Activated naive CD8-positive, alpha-beta T cell treated with anti-CD3 and anti-CD28 coated beads, Interleukin-2, amount 50 U/mL, for 24 hours (primary cell): ENCODE data around the gene SAMD4A.

Experiments
- ATAC-seq: fragments of 150-1000 bp; cut with Tn5 transposase; one replicate; pipeline ENCODE4 v1.10.0; 2021
- DNase-seq: peaks from one replicate; pipeline ENCODE4 v3.0.0; 2021
- H3K27ac Mint-ChIP-seq: one replicate; pipeline ENCODE4 v1.8.0; 2021; ENCODE audit warnings: mild to moderate bottlenecking, mixed read lengths
- H3K27me3 Mint-ChIP-seq: one replicate; pipeline ENCODE4 v1.8.0; 2021; ENCODE audit warnings: mixed read lengths
- H3K36me3 Mint-ChIP-seq: one replicate; pipeline ENCODE4 v1.8.0; 2021; ENCODE audit warnings: low read depth, mixed read lengths
- H3K4me1 Mint-ChIP-seq: one replicate; pipeline ENCODE4 v1.8.0; 2021; ENCODE audit warnings: mixed read lengths
- H3K4me3 Mint-ChIP-seq: one replicate; pipeline ENCODE4 v1.8.0; 2021; ENCODE audit warnings: mild to moderate bottlenecking, moderate library complexity, mixed read lengths
- H3K9me3 Mint-ChIP-seq: one replicate; pipeline ENCODE4 v1.8.0; 2021; ENCODE audit warnings: mixed read lengths

The SAMD4A gene

DNA sequence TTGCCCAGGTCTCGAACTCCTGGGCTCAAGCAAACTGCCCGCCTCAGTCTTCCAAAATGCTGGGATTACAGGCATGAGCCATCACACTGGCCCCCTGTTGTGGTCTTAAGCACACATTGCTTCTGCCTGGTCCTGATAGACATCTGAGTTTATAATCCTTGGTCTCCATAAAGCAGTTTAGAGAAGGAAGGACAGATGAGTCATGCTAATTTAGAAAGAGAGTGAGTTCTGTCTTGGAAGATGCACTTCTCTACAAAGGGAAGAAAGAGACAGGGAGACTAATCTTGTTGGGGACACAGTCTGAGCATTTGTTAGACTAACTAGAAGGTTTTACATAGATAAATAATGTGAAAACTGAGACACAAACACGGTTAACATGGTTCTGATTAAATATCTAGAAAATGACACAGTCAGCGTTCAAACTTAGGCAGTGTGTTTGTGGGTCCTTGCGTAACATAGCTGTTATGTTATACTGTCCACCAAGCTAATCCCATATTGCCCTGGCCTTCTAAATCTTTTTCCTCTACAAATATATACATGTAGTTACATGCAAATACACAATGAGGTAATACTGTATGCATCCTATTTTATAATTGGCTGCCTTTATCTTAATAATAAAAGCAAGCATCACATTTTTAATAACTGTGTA lies 31.0 kb downstream of the SAMD4A start:
- ATAC-seq (no peak), DNase-seq (no peak)
- Mint-ChIP-seq H3K36me3 (peaks cover 5% of the 10 kb centered on the region), H3K4me1 (peaks cover 15% of the 10 kb centered on the region), H3K4me3 (no peak overlapping the region), H3K27ac (no peak overlapping the region), H3K27me3 (peaks cover 5% of the 10 kb centered on the region), H3K9me3 (no peaks in the 10 kb centered on the region)

DNA sequence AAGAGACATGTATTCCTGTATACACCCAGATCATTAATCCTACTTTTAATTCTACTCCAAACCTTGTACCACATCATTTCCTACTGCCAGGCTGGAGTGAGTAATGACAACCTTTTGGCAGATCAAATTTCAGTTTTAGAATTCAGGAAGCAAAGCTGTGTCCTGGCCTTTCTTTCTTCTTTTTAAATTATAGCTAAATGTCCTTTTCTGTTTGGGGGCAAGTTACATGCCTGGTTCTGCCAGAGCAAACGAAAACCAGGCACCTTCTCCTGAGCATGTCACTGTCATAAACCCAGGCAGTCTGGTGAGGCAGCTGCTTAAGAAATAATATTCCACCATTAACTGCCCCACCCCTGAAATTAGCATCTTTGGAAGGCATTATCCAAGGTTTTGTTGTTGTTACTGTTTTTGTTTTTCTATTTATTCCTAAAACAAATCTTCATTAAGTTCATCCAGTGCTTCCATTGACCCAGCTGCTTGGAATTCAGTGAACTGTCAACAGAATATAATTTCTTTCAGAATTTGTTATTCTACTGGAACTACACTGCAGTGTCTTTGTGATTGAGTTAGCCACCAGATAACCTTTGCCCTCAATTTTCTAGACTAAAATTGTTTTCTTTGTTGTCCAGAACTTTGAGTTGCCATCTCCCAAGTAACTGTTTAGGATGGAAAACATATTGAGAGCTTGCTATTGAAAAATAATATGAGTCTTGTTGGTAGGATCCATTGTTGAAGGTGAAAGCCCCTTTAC lies 33.2 kb downstream of the SAMD4A start:
- ATAC-seq, result no peak
- Mint-ChIP-seq H3K27ac (no peak overlapping the region), H3K36me3 (peaks cover under 1% of the 10 kb centered on the region), H3K27me3 (peaks cover under 1% of the 10 kb centered on the region), H3K4me1 (no peaks in the 10 kb centered on the region), H3K4me3 (no peak overlapping the region), H3K9me3 (no peaks in the 10 kb centered on the region)
- DNase-seq, result no peak

DNA sequence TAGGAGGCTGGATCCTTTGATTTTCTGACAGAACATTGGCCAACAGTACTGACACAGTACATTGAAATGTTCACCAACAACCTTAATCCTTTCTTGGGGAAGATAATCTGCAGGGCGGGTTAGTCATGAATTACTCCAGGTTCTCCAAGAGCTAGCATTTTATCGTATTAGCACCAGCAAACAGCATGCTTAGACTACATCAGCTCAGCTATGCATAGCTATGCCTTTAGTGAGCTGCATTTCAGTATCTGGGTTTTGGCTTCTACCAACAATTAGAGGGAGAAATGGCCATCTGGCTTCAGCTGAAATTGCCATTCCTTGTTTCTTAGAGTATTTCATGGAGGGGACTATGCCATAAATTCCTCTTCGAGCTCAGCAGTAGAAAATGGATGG lies 33.8 kb downstream of the SAMD4A start:
- Mint-ChIP-seq H3K4me1 (no peaks in the 10 kb centered on the region), H3K4me3 (no peak overlapping the region), H3K27me3 (no peaks in the 10 kb centered on the region), H3K27ac (no peak overlapping the region), H3K36me3 (no peaks in the 10 kb centered on the region), H3K9me3 (no peaks in the 10 kb centered on the region)
- no peak for DNase-seq
- no peak for ATAC-seq

DNA sequence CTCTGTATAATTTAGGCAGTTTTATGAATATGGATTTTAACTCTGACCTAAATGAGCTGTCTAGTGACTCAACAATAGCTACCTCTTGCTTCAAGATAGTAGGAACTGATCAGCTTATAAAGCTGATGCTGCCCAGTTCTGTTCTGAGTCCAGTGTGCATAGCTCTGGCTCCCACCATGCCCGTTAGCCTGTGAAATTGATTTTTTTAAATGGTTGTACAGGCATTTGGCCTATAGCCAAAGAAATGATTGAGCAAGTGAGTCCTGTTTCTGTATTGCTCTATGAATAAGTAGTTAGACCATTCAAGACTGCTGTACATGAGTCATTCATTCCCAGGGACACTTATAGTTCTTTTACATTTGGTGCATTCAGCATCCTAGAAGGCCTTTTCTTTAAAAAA lies 36.4 kb downstream of the SAMD4A start:
- H3K9me3 Mint-ChIP-seq, result no peaks in the 10 kb centered on the region
- no peaks in the 10 kb centered on the region for H3K4me1 Mint-ChIP-seq
- no peak overlapping the region for H3K27ac Mint-ChIP-seq
- ATAC-seq (peak; percentile 36), DNase-seq (no peak)
- no peak overlapping the region for H3K4me3 Mint-ChIP-seq
- H3K36me3 Mint-ChIP-seq, result no peaks in the 10 kb centered on the region
- H3K27me3 Mint-ChIP-seq, result no peaks in the 10 kb centered on the region

DNA sequence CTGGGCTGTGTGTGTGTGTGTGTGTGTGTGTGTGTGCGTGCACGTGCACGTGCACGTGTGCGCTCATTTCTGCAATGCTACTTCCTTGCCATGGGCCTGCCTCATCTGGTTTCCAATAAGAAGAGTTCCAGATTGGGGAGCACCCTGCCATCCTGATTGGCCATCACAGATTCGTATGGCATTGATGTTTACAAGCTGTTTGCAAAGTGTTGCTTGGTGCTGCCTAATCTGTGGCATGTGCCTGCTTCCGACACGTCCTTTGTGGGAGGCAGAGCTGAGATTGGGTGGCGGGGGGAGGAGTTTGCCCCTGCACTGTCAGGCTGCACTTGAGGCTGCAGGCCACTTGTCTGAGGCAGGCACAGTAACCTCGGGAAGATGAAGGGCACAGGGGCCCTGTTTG lies 39.2 kb downstream of the SAMD4A start:
- Mint-ChIP-seq H3K4me3 (no peak overlapping the region), H3K27me3 (peaks cover 2% of the 10 kb centered on the region), H3K4me1 (peaks cover 2% of the 10 kb centered on the region), H3K36me3 (no peaks in the 10 kb centered on the region), H3K27ac (no peak overlapping the region), H3K9me3 (no peaks in the 10 kb centered on the region)
- DNase-seq, result no peak
- ATAC-seq, result no peak

DNA sequence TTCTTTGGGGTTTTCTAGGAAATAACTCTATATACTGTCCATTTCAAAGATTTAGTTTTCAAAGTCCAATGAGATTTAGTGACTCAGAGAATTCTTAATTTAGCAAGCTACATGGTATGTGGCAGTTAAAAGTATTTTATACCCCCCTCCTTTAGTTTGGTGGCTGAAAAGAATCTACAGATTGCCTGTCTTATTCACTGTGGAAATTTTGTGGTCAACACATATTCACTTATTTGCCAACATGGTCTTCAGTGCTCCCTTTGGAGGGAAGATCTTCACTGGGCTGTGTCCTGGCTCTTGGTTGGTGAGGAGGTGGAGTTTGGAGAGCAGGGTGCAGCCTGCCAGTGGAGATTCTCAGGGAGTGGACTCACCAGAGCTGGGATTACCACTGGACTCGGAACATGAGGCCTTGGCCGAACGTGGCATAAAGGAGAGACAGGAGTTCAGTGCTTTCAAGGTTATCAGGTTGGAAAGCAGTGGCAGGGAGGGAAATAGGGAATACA lies 39.8 kb downstream of the SAMD4A start:
- DNase-seq, result no peak
- Mint-ChIP-seq H3K27me3 (peaks cover 2% of the 10 kb centered on the region), H3K4me3 (no peak overlapping the region), H3K4me1 (peaks cover 2% of the 10 kb centered on the region), H3K9me3 (no peaks in the 10 kb centered on the region), H3K27ac (no peak overlapping the region), H3K36me3 (no peaks in the 10 kb centered on the region)
- ATAC-seq, result no peak

DNA sequence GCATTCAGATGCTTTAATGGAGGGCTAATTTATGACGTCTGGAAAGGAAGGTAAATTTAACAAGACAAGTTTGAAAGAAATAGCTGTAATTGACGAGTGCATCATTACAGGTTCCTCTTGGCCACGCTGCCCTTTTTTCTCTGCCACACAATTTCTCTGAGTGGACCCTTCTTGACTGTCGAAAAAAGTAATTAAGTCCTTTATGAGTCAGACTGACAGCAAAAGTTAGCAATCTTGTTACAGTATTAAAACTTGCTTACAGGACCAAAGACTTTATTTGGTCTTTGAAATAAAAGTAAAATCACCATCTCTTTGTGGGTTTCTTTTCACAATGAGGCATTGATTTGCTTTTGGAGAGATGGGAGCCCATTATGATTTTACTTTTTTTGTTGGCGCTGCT lies 42.6 kb downstream of the SAMD4A start:
- peaks cover 2% of the 10 kb centered on the region for H3K27me3 Mint-ChIP-seq
- H3K4me3 Mint-ChIP-seq, result no peak overlapping the region
- H3K4me1 Mint-ChIP-seq, result peaks cover 2% of the 10 kb centered on the region

DNA sequence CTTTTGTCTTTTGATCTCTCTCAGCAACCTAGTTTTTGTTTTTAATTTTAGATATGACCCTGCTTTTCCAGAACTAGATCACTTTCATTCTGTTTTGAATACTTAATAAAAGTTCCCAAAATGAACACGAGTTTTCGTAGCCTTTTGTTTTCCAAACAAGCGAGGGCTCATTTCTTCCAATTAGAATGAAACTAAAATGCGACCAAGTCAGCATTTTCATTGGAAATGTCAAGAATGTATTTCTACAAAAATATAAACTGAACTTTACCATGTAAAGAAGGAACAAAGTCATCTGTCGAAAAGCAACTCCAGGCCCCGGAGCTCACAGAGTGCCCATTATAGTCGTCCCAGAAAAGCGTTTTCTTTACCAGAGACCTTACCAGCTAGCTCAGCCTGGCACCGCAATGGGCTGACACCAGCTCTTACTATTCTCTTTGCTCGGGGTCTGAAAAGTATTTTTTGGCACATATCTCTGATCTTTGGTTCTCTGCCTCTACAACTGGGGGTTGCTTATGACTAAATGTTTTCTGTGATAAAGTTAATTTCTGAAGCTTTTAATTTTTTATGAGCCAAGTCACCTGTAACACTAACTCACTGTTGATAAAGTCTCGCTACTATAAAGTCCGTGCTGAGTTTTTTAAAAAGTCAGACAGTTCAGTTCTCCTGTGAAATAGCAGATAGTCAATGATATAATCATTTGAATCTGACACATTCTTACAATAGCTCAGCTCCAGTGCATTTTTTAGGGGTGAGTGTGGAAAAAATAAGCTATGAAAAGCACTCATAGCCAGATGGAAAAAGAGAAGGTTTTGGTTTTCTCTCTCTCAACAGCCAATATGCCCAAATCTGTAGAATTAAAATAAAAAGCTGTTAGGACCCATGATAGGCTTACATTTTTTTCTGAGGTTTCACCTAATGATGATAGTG lies 43.4 kb downstream of the SAMD4A start:
- peaks cover 2% of the 10 kb centered on the region for H3K4me1 Mint-ChIP-seq
- H3K9me3 Mint-ChIP-seq, result no peaks in the 10 kb centered on the region
- H3K27me3 Mint-ChIP-seq, result peaks cover 2% of the 10 kb centered on the region
- H3K4me3 Mint-ChIP-seq, result no peak overlapping the region
- H3K27ac Mint-ChIP-seq, result no peak overlapping the region
- ATAC-seq (no peak), DNase-seq (no peak)
- no peaks in the 10 kb centered on the region for H3K36me3 Mint-ChIP-seq

More for the DNA sequence above, 42.6 kb downstream of the SAMD4A start:
- Mint-ChIP-seq H3K27ac (no peak overlapping the region), H3K9me3 (no peaks in the 10 kb centered on the region), H3K36me3 (no peaks in the 10 kb centered on the region)
- DNase-seq (no peak), ATAC-seq (no peak)

DNA sequence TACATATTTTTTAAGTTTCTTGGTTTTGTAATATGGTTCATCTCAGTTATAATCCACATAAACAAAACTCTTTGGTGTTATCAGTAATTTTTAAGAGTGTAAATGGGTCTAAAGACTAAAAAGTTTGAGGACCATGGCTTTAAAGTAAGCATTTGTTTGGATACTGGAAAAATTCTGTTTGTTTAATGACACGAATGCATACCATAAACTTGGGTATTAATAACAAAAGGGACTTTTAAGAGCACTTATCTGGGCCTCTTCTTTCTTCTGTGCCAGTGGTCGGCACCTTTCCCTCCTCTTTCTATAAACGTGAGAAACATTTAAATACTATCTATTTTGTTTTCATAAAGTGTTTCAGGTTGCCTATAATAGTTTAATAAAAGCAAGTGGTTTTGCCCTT lies 47.4 kb downstream of the SAMD4A start:
- no peaks in the 10 kb centered on the region for H3K36me3 Mint-ChIP-seq
- H3K27ac Mint-ChIP-seq, result no peak overlapping the region
- peaks cover 11% of the 10 kb centered on the region for H3K4me1 Mint-ChIP-seq
- no peak overlapping the region for H3K4me3 Mint-ChIP-seq
- no peaks in the 10 kb centered on the region for H3K9me3 Mint-ChIP-seq
- ATAC-seq (no peak), DNase-seq (no peak)
- no peaks in the 10 kb centered on the region for H3K27me3 Mint-ChIP-seq

GRCh38 chr14:54617467-54617866 lies 50.5 kb downstream of the SAMD4A start:
- Mint-ChIP-seq H3K9me3 (no peaks in the 10 kb centered on the region), H3K36me3 (peaks cover 3% of the 10 kb centered on the region), H3K27ac (no peak overlapping the region), H3K27me3 (no peaks in the 10 kb centered on the region), H3K4me3 (no peak overlapping the region), H3K4me1 (peaks cover 20% of the 10 kb centered on the region)
- DNase-seq (no peak), ATAC-seq (peak; percentile 72)

- Mint-ChIP-seq H3K4me3 (no peak overlapping the region), H3K36me3 (peaks cover 3% of the 10 kb centered on the region), H3K27me3 (no peaks in the 10 kb centered on the region), H3K9me3 (peaks cover 3% of the 10 kb centered on the region), H3K4me1 (peaks cover 40% of the 10 kb centered on the region), H3K27ac (no peak overlapping the region)
- DNase-seq (no peak), ATAC-seq (no peak)
Measured at GRCh38 chr14:54621686-54622085, 54.8 kb downstream of the SAMD4A start.

- H3K27me3 Mint-ChIP-seq, result no peaks in the 10 kb centered on the region
- no peak overlapping the region for H3K27ac Mint-ChIP-seq
- H3K4me1 Mint-ChIP-seq, result peaks cover 44% of the 10 kb centered on the region
- H3K4me3 Mint-ChIP-seq, result no peak overlapping the region
- H3K9me3 Mint-ChIP-seq, result peaks cover 3% of the 10 kb centered on the region
- H3K36me3 Mint-ChIP-seq, result peaks cover 3% of the 10 kb centered on the region
- DNase-seq (peak; percentile 57), ATAC-seq (peak; percentile 98)
Measured at GRCh38 chr14:54622192-54622958, 55.4 kb downstream of the SAMD4A start.

DNA sequence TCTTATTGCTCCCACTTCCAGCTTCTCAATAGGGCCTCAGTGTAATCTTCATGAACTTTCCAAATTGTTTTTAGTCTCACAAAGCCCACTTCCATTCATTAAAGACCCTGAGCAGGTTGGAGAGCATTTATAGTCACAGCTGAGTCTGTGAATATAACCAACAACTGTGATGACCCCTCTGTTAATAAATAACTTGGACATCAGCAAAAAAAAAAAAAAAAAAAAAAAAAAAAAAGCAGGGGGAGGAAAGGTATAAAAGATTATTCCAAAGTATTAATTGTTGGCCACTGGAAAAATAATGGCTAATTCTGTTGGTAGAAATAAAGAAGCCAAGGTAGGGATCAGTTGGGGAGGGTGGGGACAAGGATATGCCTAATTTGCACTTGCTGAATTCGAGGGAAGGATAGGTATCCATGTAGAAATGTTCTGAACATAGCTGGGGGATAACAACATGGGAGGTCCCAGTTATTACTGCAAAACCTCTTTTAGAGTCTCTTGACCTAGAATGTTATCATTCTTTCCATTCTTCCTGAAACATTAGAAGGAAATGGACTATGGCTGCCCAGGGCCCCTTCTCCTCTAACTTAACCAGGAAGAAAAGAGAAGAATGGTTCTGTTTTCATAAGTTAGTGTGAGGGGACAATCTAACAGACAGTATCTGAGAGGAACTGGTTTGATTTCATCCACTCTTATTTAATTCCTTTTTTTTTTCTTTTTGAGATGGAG lies 56.5 kb downstream of the SAMD4A start:
- no peak for DNase-seq
- ATAC-seq, result no peak
- Mint-ChIP-seq H3K4me3 (no peak overlapping the region), H3K4me1 (peaks cover 50% of the 10 kb centered on the region), H3K36me3 (peaks cover 3% of the 10 kb centered on the region), H3K27me3 (no peaks in the 10 kb centered on the region), H3K9me3 (peaks cover 3% of the 10 kb centered on the region), H3K27ac (peak overlapping the region; percentile 61)
